ENCODE results near the gene MET. TPM values are rescaled to one million over a fixed set of nuclear protein-coding genes. Genes with fewer than 3 reads are reported as not detected.

Gene MET
- total and polyA plus RNA-seq, 2 donors (not counting 3 experiments of a cell fraction or from before 2014, with no cell fraction given), result 21.1 to 44.5 TPM

DNA sequence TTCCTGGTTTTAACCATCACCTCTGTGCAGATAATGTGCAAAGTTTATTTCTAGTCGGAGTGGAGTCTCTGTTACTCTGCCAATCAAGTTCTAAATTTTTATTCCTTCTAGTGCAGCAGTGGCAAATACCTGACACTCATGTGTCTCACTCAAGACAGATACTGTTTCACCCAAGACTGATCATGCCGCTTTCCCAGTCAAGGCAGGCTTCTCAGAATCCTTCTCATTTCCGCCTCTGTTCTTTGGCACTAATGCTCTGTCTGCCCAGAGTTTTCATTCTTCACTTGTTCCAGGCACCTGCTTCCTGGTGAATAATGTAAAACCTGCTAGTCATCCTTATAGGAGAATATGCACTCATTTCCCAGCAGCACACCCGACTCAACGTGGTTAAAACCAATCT, 24.7 kb downstream of the MET start:
- H3K4me1 ChIP-seq (ENCODE audit: control insufficient read depth, extremely low read depth, insufficient read depth, low read length), result peaks cover 36% of the 10 kb centered on the region
- H3K9ac ChIP-seq (replicated peaks; ENCODE audit: extremely low read depth, insufficient read depth, low read length), result no peak overlapping the region
- no peak overlapping the region for H3K4me3 ChIP-seq (replicated peaks in 1 of 3; ENCODE audit: insufficient read depth in 1 of 3, low read depth in 1 of 3, low read length in 3 of 3)
- no peak overlapping the region for H3K27ac ChIP-seq (ENCODE audit: insufficient read depth, low read depth, low read length)
- FAIRE-seq, result no peak
- peaks cover 6 to 10% of the 10 kb centered on the region in 2 experiments for H3K36me3 ChIP-seq (ENCODE audit: control insufficient read depth in 2 of 2, extremely low read depth in 1 of 2, insufficient read depth in 2 of 2, low read length in 2 of 2)
- no peak for DNase-seq (ENCODE audit: low read depth, low spot score)
- no peaks in the 10 kb centered on the region for H3K27me3 ChIP-seq (ENCODE audit: control insufficient read depth in 2 of 2, insufficient read depth in 2 of 2, low read length in 2 of 2)
- intact Hi-C loops (cut with micrococcal nuclease) (loop anchor here (1.0 kb wide), 1 partner anchor 47 kb away; no protein-coding TSS in a partner anchor), dilution Hi-C loops (cut with MboI; ENCODE audit: extremely low pct_ligation_motif_present, low sequenced_read_pairs) (no loop called here)
- H3K79me2 ChIP-seq (ENCODE audit: control insufficient read depth, insufficient read depth, low read length), result peaks cover 25% of the 10 kb centered on the region
- H3K9me3 ChIP-seq (replicated peaks; ENCODE audit: control insufficient read depth, insufficient read depth, low read length), result no peaks in the 10 kb centered on the region
- no peak overlapping the region for H2AFZ ChIP-seq (ENCODE audit: low read depth, low read length)
- ChIA-PET CTCF (no interaction called here), POLR2A (no interaction called here)
- no TSS peak for BruUV-seq (replicated peaks)
- no peaks in the 10 kb centered on the region for H4K20me1 ChIP-seq (replicated peaks; ENCODE audit: control insufficient read depth, extremely low read depth, insufficient read depth, low read length)
- TF ChIP-seq POLR2A (IDR thresholded peaks at IDR 0.05; ENCODE audit: low read depth, low read length) (no peak), EZH2 (IDR thresholded peaks at IDR 0.05; ENCODE audit: borderline replicate concordance, low read depth, low read length, severe bottlenecking) (no peak), JUN (IDR thresholded peaks at IDR 0.05; ENCODE audit: borderline replicate concordance, insufficient read depth, insufficient read length, low read depth) (no peak), FOS (IDR thresholded peaks at IDR 0.05; ENCODE audit: borderline replicate concordance, insufficient read depth, low read length) (no peak), POLR2AphosphoS5 (IDR thresholded peaks at IDR 0.05; ENCODE audit: insufficient read depth, low read depth, low read length) (no peak), GATA2 (IDR thresholded peaks at IDR 0.05; ENCODE audit: insufficient read depth, insufficient read length, low read depth, low read length) (no peak), MYC (IDR thresholded peaks at IDR 0.05; ENCODE audit: low read depth, low read length) (no peak)
- TF ChIP-seq, protein P1, sequence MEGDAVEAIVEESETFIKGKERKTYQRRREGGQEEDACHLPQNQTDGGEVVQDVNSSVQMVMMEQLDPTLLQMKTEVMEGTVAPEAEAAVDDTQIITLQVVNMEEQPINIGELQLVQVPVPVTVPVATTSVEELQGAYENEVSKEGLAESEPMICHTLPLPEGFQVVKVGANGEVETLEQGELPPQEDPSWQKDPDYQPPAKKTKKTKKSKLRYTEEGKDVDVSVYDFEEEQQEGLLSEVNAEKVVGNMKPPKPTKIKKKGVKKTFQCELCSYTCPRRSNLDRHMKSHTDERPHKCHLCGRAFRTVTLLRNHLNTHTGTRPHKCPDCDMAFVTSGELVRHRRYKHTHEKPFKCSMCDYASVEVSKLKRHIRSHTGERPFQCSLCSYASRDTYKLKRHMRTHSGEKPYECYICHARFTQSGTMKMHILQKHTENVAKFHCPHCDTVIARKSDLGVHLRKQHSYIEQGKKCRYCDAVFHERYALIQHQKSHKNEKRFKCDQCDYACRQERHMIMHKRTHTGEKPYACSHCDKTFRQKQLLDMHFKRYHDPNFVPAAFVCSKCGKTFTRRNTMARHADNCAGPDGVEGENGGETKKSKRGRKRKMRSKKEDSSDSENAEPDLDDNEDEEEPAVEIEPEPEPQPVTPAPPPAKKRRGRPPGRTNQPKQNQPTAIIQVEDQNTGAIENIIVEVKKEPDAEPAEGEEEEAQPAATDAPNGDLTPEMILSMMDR (IDR thresholded peaks at IDR 0.05; ENCODE audit: extremely low read depth in 1 of 2, insufficient read depth in 1 of 2, low read depth in 1 of 2, low read length in 2 of 2), result no peak
- TF ChIP-seq, protein P2, sequence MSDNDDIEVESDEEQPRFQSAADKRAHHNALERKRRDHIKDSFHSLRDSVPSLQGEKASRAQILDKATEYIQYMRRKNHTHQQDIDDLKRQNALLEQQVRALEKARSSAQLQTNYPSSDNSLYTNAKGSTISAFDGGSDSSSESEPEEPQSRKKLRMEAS (IDR thresholded peaks at IDR 0.05; ENCODE audit: insufficient read depth, insufficient read length), result no peak
- no peak overlapping the region for H3K4me2 ChIP-seq (ENCODE audit: insufficient read depth, low read length)
- H3K9me1 ChIP-seq (replicated peaks; ENCODE audit: control insufficient read depth, extremely low read depth, insufficient read depth, low read length), result no peaks in the 10 kb centered on the region

Data from endothelial cell of umbilical vein (primary cell).